ENCODE results near the gene PALLD. TPM values are rescaled to one million over a fixed set of nuclear protein-coding genes. Genes with fewer than 3 reads are reported as not detected.

Gene PALLD
- total RNA-seq, 4 donors from 2014 or later: 266 to 761 (median 441) TPM

DNA sequence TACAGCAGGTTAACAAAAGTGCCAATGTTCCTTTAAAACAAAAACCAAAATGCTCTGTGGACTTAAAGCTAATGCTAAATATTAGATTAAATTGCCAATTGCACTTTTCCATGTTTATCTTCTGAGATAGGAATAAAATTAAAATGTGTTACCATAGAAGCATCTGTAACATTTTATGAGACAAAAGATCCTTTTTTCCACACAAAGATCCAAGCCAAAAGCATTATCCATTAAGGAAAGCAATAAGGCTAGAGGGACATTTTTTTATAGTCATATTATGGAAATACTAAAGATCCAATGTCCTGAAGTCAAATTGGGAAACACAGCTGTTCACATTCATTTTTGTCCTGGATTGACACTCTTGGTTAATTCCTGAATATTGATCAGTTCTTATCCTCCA, 73.6 kb downstream of the PALLD start:
- intact Hi-C loops (cut with DNase I; ENCODE audit: low total_unique reads): no loop called here
- Histone ChIP-seq H3K27ac (no peak overlapping the region), H3K4me1 (no peaks in the 10 kb centered on the region), H3K9me3 (no peaks in the 10 kb centered on the region), H3K36me3 (no peaks in the 10 kb centered on the region), H3K27me3 (no peaks in the 10 kb centered on the region), H3K4me3 (no peak overlapping the region)
- no peak for DNase-seq
- TF ChIP-seq, protein P1, sequence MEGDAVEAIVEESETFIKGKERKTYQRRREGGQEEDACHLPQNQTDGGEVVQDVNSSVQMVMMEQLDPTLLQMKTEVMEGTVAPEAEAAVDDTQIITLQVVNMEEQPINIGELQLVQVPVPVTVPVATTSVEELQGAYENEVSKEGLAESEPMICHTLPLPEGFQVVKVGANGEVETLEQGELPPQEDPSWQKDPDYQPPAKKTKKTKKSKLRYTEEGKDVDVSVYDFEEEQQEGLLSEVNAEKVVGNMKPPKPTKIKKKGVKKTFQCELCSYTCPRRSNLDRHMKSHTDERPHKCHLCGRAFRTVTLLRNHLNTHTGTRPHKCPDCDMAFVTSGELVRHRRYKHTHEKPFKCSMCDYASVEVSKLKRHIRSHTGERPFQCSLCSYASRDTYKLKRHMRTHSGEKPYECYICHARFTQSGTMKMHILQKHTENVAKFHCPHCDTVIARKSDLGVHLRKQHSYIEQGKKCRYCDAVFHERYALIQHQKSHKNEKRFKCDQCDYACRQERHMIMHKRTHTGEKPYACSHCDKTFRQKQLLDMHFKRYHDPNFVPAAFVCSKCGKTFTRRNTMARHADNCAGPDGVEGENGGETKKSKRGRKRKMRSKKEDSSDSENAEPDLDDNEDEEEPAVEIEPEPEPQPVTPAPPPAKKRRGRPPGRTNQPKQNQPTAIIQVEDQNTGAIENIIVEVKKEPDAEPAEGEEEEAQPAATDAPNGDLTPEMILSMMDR (IDR thresholded peaks at IDR 0.05): no peak

DNA sequence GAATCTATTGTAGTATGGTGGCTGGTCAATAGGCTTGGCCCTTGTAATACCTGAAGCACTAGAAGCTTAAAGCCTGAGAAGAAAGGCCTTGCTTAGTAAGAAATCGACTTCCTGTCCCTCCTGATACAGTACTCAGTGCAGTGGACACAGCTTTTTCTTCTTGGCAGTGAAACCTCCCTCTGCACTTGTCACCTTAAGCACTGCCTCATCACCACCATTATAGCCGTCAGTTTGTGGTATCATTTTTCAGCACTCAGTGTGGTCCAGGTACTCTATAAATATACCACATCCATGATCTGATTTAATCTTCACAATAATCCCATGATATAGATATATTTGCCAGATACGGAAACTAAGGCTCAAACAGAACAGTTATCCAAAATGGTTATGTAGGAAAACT, 75.2 kb downstream of the PALLD start:
- no peak overlapping the region for H3K4me3 ChIP-seq
- H3K27ac ChIP-seq: no peak overlapping the region
- H3K27me3 ChIP-seq: no peaks in the 10 kb centered on the region
- TF ChIP-seq POLR2A (IDR thresholded peaks at IDR 0.05): no peak
- TF ChIP-seq, protein P1 (IDR thresholded peaks at IDR 0.05): no peak
- intact Hi-C loops (cut with DNase I; ENCODE audit: low total_unique reads): no loop called here
- no peaks in the 10 kb centered on the region for H3K36me3 ChIP-seq
- DNase-seq: no peak
- H3K4me1 ChIP-seq: no peaks in the 10 kb centered on the region
- H3K9me3 ChIP-seq: no peaks in the 10 kb centered on the region

DNA sequence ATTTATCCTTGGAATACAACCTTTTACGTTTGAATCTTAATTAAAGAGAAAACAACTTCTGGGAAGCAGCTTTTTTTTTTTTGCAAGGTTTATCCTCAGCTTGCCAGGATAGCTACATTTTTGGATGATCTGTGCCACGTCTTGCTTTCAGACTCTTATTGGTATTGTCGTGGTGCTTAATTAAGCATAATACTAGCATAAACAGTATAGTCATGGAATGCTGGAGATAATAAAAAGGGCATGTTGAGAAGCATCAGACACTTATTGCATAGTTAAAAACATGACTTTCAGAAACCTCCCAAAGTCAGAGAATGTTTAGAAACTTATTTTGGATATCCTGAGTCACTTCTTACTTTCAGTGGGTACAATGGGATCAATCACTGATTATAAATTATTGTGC, 77.0 kb downstream of the PALLD start:
- intact Hi-C loops (cut with DNase I; ENCODE audit: low total_unique reads): no loop called here
- no peak overlapping the region for H3K27ac ChIP-seq
- DNase-seq: no peak
- TF ChIP-seq, protein P1 (IDR thresholded peaks at IDR 0.05): no peak
- no peak for TF ChIP-seq POLR2A (IDR thresholded peaks at IDR 0.05)
- no peaks in the 10 kb centered on the region for H3K36me3 ChIP-seq
- no peaks in the 10 kb centered on the region for H3K9me3 ChIP-seq
- no peak overlapping the region for H3K4me3 ChIP-seq
- H3K27me3 ChIP-seq: no peaks in the 10 kb centered on the region
- no peaks in the 10 kb centered on the region for H3K4me1 ChIP-seq

DNA sequence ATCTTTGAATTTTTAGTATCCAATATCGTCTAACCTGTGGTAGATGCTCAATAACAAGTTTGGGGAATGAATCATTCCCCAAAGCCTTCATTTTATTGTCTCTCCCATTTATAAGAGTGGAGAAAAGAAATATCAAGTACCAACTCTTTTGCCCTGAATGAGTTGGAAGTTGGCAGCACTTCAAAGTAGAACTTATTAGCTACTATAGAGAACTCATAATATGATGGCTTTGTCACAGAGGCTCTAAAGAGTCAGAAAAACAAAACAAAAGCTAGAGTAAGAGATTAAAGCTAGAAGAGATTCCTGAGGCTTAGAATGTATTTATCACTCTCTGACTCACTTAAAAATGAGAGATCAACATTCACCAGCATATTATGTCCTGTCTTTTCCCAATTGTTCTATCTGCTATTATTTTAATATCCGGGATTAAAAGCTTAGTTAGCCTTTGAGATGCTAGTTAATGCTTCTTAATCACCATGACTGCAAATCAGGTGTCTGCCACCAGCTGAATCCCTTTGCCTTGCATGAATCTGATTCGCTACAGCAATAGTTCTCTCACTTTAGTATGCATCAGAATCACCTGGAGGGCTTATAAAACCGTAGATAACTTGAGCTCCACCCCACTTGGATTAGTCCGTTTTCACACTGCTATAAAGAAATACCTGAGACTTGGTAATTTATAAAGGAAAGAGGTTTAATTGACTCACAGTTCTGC, 77.9 kb downstream of the PALLD start:
- Histone ChIP-seq H3K4me3 (no peak overlapping the region), H3K4me1 (no peaks in the 10 kb centered on the region), H3K36me3 (no peaks in the 10 kb centered on the region), H3K27me3 (no peaks in the 10 kb centered on the region), H3K9me3 (no peaks in the 10 kb centered on the region), H3K27ac (no peak overlapping the region)
- intact Hi-C loops (cut with DNase I; ENCODE audit: low total_unique reads): no loop called here
- TF ChIP-seq, protein P1 (IDR thresholded peaks at IDR 0.05): no peak
- no peak for TF ChIP-seq POLR2A (IDR thresholded peaks at IDR 0.05)
- no peak for DNase-seq

DNA sequence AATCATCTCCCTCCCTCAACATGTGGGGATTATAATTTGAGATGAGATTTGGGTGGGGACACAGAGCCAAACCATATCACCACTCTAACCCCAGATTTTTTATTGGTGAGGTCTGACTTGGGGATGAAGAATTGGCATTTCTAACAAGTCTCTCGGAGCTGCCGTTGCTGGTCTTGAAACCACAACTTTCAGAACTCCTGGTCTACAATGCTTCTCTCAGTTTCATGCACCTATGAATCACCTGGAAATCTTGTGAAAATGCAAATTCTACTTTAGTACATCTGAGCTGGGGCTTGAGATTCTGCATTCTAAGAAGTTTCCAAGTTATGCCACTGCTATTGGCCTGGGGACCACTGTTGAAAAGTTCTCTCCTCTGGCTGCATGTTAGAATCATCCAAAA, 78.6 kb downstream of the PALLD start:
- Histone ChIP-seq H3K27ac (no peak overlapping the region), H3K27me3 (no peaks in the 10 kb centered on the region), H3K4me3 (no peak overlapping the region), H3K4me1 (no peaks in the 10 kb centered on the region), H3K36me3 (no peaks in the 10 kb centered on the region), H3K9me3 (no peaks in the 10 kb centered on the region)
- intact Hi-C loops (cut with DNase I; ENCODE audit: low total_unique reads): no loop called here
- TF ChIP-seq POLR2A (IDR thresholded peaks at IDR 0.05): no peak
- TF ChIP-seq, protein P1 (IDR thresholded peaks at IDR 0.05): no peak
- DNase-seq: no peak
